Psoas muscle (tissue), 8 donors: ENCODE measurements around the gene DCC. TPM values are rescaled to one million over a fixed set of nuclear protein-coding genes. Genes with fewer than 3 reads are reported as not detected.

Source experiments
- ATAC-seq, 4 donors: fragments of 200-7000 bp; cut with Tn5 transposase; one replicate each; pipeline ENCODE4 v1.9.1; 2020; ENCODE audit warnings: moderate library complexity in 3 of 4, mild to moderate bottlenecking in 2 of 4
- DNase-seq, 2 donors: peaks; one replicate each; pipeline ENCODE4 v3.0.0-alpha.2; 2020
- H3K27ac ChIP-seq: fragments of 200-600 bp; one replicate; pipeline ENCODE4 v1.8.0; 2022
- H3K27me3 ChIP-seq, 3 donors: fragments of 200-600 bp in 1 of 3; one replicate each; pipeline versions ENCODE4 v1.6.1 to v1.8.0; 2013 to 2022; ENCODE audit warnings: low read length in 2 of 3, mild to moderate bottlenecking in 2 of 3, moderate library complexity in 1 of 3; ENCODE audit not compliant: insufficient read depth in 3 of 3
- H3K36me3 ChIP-seq, 2 donors: fragments of 200-600 bp in 1 of 2; one replicate each; pipeline versions ENCODE4 v1.6.1 to v1.8.0; 2013 to 2022; ENCODE audit warnings: low read depth in 1 of 2, mild to moderate bottlenecking in 1 of 2, moderate library complexity in 1 of 2; ENCODE audit not compliant: insufficient read depth in 1 of 2
- H3K4me1 ChIP-seq: fragments of 200-600 bp; one replicate; pipeline ENCODE4 v1.8.0; 2022
- H3K4me3 ChIP-seq: fragments of 200-600 bp; one replicate; pipeline ENCODE4 v1.8.0; 2022; ENCODE audit warnings: mild to moderate bottlenecking
- H3K9me3 ChIP-seq: fragments of 200-600 bp; one replicate; pipeline ENCODE4 v1.8.0; 2022
- CTCF ChIP-seq: fragments of 200-600 bp; IDR thresholded peaks from one replicate; pipeline ENCODE4 v1.8.0; 2022; ENCODE audit warnings: antibody characterized with exemption
- WGBS, 3 donors: extraction: QIAGEN DNeasy Blood & Tissue Kit; methylation state at CpG; one replicate each; pipeline versions ENCODE4 v1.1.6 to v1.1.7; 2013; 5-methylcytosine and 5-hydroxymethylcytosine counted together
- intact Hi-C, 2 donors: fragments of 100-400 bp; cut with DNase I; formaldehyde crosslinking; loops; one replicate each; pipeline versions ENCODE4 v1.11.0 to v1.14.2; 2022
- polyA plus RNA-seq, 3 donors: library from polyadenylated mRNA; stranded (reverse); fragments of 200-250 nt; gene quantifications; one replicate each; pipeline ENCODE4 v1.2.3, GENCODE V29; 2013
- total RNA-seq, 4 donors: library from RNA; stranded (reverse); fragmentation: NEBNext Ultra II Directional in 2 of 4; extraction: Animal tissue kit (Norgen Biotek cat#: 25700) in 2 of 4; gene quantifications; one replicate each; pipeline versions ENCODE4 v1.2.1 to v1.2.4, GENCODE V29; 2021 to 2023
- donor health status: healthy with polysubstance abuse.
- donor health status: DM: no; HTN: no; CAD: no; lungs with moderate emphysema.
- donor health status: Bipolar disorder and iron deficiency.
- donor health status: healthy.
- donor health status: DM: yes; HTN: yes; CAD: no.
- donor health status: DM: no; HTN: no; CAD: no.
- donor health status: DM: no; HTN: no; CAD: no.
- donor health status: DM: yes; HTN: yes; CAD: no.

DCC gene
- total and polyA plus RNA-seq, 7 donors = 0.01 to 0.02 TPM; not detected in 5

GRCh38 chr18:52442686-52443085 is 102.7 kb downstream of the DCC start:
- DNase-seq = no peak
- no peaks in the 10 kb centered on the region for H3K4me1 ChIP-seq
- H3K27ac ChIP-seq = no peak overlapping the region
- no peak overlapping the region for H3K4me3 ChIP-seq
- TF ChIP-seq CTCF = no peak
- H3K27me3 ChIP-seq = no peaks in the 10 kb centered on the region
- no peaks in the 10 kb centered on the region for H3K9me3 ChIP-seq
- WGBS, 3 donors = 54 to 66% (median 54%) methylated on average over 2 of the region's 2 CpGs
- H3K36me3 ChIP-seq = no peaks in the 10 kb centered on the region
- intact Hi-C loops = no loop called here
- no peak for ATAC-seq

- WGBS, 3 donors = 37 to 61% (median 56%) methylated on average over 4 of the region's 4 CpGs
- no peak for TF ChIP-seq CTCF
- intact Hi-C loops = no loop called here
- Histone ChIP-seq H3K4me3 (no peak overlapping the region), H3K36me3 (no peaks in the 10 kb centered on the region), H3K27me3 (no peaks in the 10 kb centered on the region), H3K4me1 (no peaks in the 10 kb centered on the region), H3K27ac (no peak overlapping the region), H3K9me3 (no peaks in the 10 kb centered on the region)
- DNase-seq = no peak
- ATAC-seq = no peak
Measured at GRCh38 chr18:52451256-52451655, 111.3 kb downstream of the DCC start.

GRCh38 chr18:52451851-52452250 is 111.9 kb downstream of the DCC start:
- TF ChIP-seq CTCF = no peak
- Histone ChIP-seq H3K4me1 (no peaks in the 10 kb centered on the region), H3K27ac (no peak overlapping the region), H3K9me3 (no peaks in the 10 kb centered on the region), H3K4me3 (no peak overlapping the region), H3K36me3 (no peaks in the 10 kb centered on the region), H3K27me3 (no peaks in the 10 kb centered on the region)
- ATAC-seq = no peak
- no peak for DNase-seq
- WGBS, 3 donors = 73 to 88% (median 85%) methylated on average over 1 of the region's 1 CpG
- intact Hi-C loops = no loop called here

- no peak for TF ChIP-seq CTCF
- Histone ChIP-seq H3K27me3 (no peaks in the 10 kb centered on the region), H3K36me3 (no peaks in the 10 kb centered on the region), H3K27ac (no peak overlapping the region), H3K4me3 (no peak overlapping the region), H3K4me1 (no peaks in the 10 kb centered on the region), H3K9me3 (no peaks in the 10 kb centered on the region)
- WGBS, 3 donors = 82 to 87% (median 83%) methylated on average over 4 of the region's 4 CpGs
- intact Hi-C loops = no loop called here
- ATAC-seq = no peak
- no peak for DNase-seq
Measured at GRCh38 chr18:52452427-52452826, 112.4 kb downstream of the DCC start.

GRCh38 chr18:52459890-52460289 is 119.9 kb downstream of the DCC start:
- Histone ChIP-seq H3K36me3 (no peaks in the 10 kb centered on the region), H3K27me3 (no peaks in the 10 kb centered on the region), H3K9me3 (no peaks in the 10 kb centered on the region), H3K4me3 (no peak overlapping the region), H3K4me1 (no peaks in the 10 kb centered on the region), H3K27ac (no peak overlapping the region)
- TF ChIP-seq CTCF = no peak
- ATAC-seq (no peak), DNase-seq (no peak)
- intact Hi-C loops = no loop called here
- 74 to 90% (median 85%) methylated on average over 1 of the region's 1 CpG for WGBS, 3 donors
